Memory B cell (primary cell): ENCODE results near the gene ULBP1.
"Not testable (repeated sequence)": the region's sequence is repeated elsewhere in the genome, so short reads cannot be mapped to it uniquely, and the experiment has no call there.

Source experiments
- ATAC-seq: fragments of 150-1000 bp; cut with Tn5 transposase; 2 replicates; pipeline ENCODE4 v1.10.0; 2021; ENCODE audit warnings: low read depth, mild to moderate bottlenecking, moderate library complexity
- DNase-seq, 2 donors: peaks; one replicate each; pipeline ENCODE4 v3.0.0; 2022; ENCODE audit warnings: low spot score in 2 of 2
- H3K27ac Mint-ChIP-seq: one replicate; pipeline ENCODE4 v1.8.0; 2022; ENCODE audit warnings: mild to moderate bottlenecking, moderate library complexity, mixed read lengths
- H3K27me3 Mint-ChIP-seq: one replicate; pipeline ENCODE4 v1.8.0; 2022; ENCODE audit warnings: mixed read lengths
- H3K36me3 Mint-ChIP-seq: one replicate; pipeline ENCODE4 v1.8.0; 2022; ENCODE audit warnings: mild to moderate bottlenecking, mixed read lengths
- H3K4me1 Mint-ChIP-seq: one replicate; pipeline ENCODE4 v1.8.0; 2022; ENCODE audit warnings: mixed read lengths
- H3K4me3 Mint-ChIP-seq: one replicate; pipeline ENCODE4 v1.8.0; 2022; ENCODE audit warnings: mild to moderate bottlenecking, moderate library complexity, mixed read lengths
- H3K9me3 Mint-ChIP-seq: one replicate; pipeline ENCODE4 v1.8.0; 2022; ENCODE audit warnings: mixed read lengths

ULBP1 gene

GRCh38 chr6:149965194-149966020, 1.7 kb downstream of the ULBP1 start:
- Mint-ChIP-seq H3K4me3 (peak overlapping the region; percentile 84), H3K27me3 (peaks cover 48% of the 10 kb centered on the region), H3K27ac (peak overlapping the region; percentile 92), H3K36me3 (peaks cover 4% of the 10 kb centered on the region), H3K4me1 (peaks cover 25% of the 10 kb centered on the region), H3K9me3 (no peaks in the 10 kb centered on the region)
- peak; percentile 18 for ATAC-seq
- peak in 1 of 2 donors; percentile 43 for DNase-seq

GRCh38 chr6:149966319-149966718, 2.6 kb downstream of the ULBP1 start:
- not testable (repeated sequence) for H3K4me3 Mint-ChIP-seq, ATAC-seq, H3K36me3 Mint-ChIP-seq, H3K9me3 Mint-ChIP-seq, H3K27ac Mint-ChIP-seq, DNase-seq
- H3K27me3 Mint-ChIP-seq = peaks cover 46% of the 10 kb centered on the region
- H3K4me1 Mint-ChIP-seq = peaks cover 25% of the 10 kb centered on the region

GRCh38 chr6:149967591-149967990, 3.8 kb downstream of the ULBP1 start:
- H3K4me1 Mint-ChIP-seq = peaks cover 21% of the 10 kb centered on the region
- H3K36me3 Mint-ChIP-seq = peaks cover 4% of the 10 kb centered on the region
- H3K4me3 Mint-ChIP-seq = no peak overlapping the region
- DNase-seq (no peak), ATAC-seq (no peak)
- H3K27ac Mint-ChIP-seq = no peak overlapping the region
- no peaks in the 10 kb centered on the region for H3K9me3 Mint-ChIP-seq
- H3K27me3 Mint-ChIP-seq = peaks cover 43% of the 10 kb centered on the region

GRCh38 chr6:149967999-149968398, 4.3 kb downstream of the ULBP1 start:
- H3K9me3 Mint-ChIP-seq, ATAC-seq, H3K36me3 Mint-ChIP-seq, H3K4me3 Mint-ChIP-seq, H3K27ac Mint-ChIP-seq, DNase-seq: not testable (repeated sequence)
- Mint-ChIP-seq H3K4me1 (peaks cover 19% of the 10 kb centered on the region), H3K27me3 (peaks cover 41% of the 10 kb centered on the region)

- not testable (repeated sequence) for ATAC-seq, DNase-seq, H3K9me3 Mint-ChIP-seq, H3K27ac Mint-ChIP-seq, H3K4me3 Mint-ChIP-seq, H3K36me3 Mint-ChIP-seq
- H3K27me3 Mint-ChIP-seq = peaks cover 41% of the 10 kb centered on the region
- peaks cover 13% of the 10 kb centered on the region for H3K4me1 Mint-ChIP-seq
These were observed 5.2 kb downstream of the ULBP1 start for GRCh38 chr6:149968909-149969308.

- no peak overlapping the region for H3K27ac Mint-ChIP-seq
- DNase-seq (no peak), ATAC-seq (no peak)
- peaks cover 39% of the 10 kb centered on the region for H3K27me3 Mint-ChIP-seq
- H3K9me3 Mint-ChIP-seq = no peaks in the 10 kb centered on the region
- no peak overlapping the region for H3K4me3 Mint-ChIP-seq
- H3K4me1 Mint-ChIP-seq = peaks cover 6% of the 10 kb centered on the region
- H3K36me3 Mint-ChIP-seq = peaks cover 4% of the 10 kb centered on the region
These were observed 5.9 kb downstream of the ULBP1 start for GRCh38 chr6:149969635-149970034.

GRCh38 chr6:149974394-149974793, 10.7 kb downstream of the ULBP1 start:
- H3K9me3 Mint-ChIP-seq, H3K36me3 Mint-ChIP-seq, H3K4me3 Mint-ChIP-seq, H3K27ac Mint-ChIP-seq, H3K4me1 Mint-ChIP-seq, DNase-seq: not testable (repeated sequence)
- H3K27me3 Mint-ChIP-seq = peaks cover 39% of the 10 kb centered on the region
- ATAC-seq = peak; percentile 74

- Mint-ChIP-seq H3K27ac (no peak overlapping the region), H3K9me3 (no peaks in the 10 kb centered on the region), H3K4me1 (no peaks in the 10 kb centered on the region), H3K4me3 (no peak overlapping the region), H3K27me3 (peaks cover 35% of the 10 kb centered on the region), H3K36me3 (no peaks in the 10 kb centered on the region)
- peak; percentile 74 for ATAC-seq
- DNase-seq = no peak
These were observed 11.1 kb downstream of the ULBP1 start for GRCh38 chr6:149974825-149975224.

- Mint-ChIP-seq H3K9me3 (no peaks in the 10 kb centered on the region), H3K4me1 (no peaks in the 10 kb centered on the region), H3K27ac (no peak overlapping the region)
These were observed 11.7 kb downstream of the ULBP1 start for GRCh38 chr6:149975400-149975799.

GRCh38 chr6:149977221-149977620, 13.5 kb downstream of the ULBP1 start:
- no peak overlapping the region for H3K4me3 Mint-ChIP-seq
- H3K4me1 Mint-ChIP-seq = no peaks in the 10 kb centered on the region
- H3K36me3 Mint-ChIP-seq = no peaks in the 10 kb centered on the region
- peaks cover 39% of the 10 kb centered on the region for H3K27me3 Mint-ChIP-seq
- no peak overlapping the region for H3K27ac Mint-ChIP-seq
- ATAC-seq (no peak), DNase-seq (no peak)
- no peaks in the 10 kb centered on the region for H3K9me3 Mint-ChIP-seq

More at GRCh38 chr6:149975400-149975799, 11.7 kb downstream of the ULBP1 start:
- Mint-ChIP-seq H3K27me3 (peaks cover 29% of the 10 kb centered on the region), H3K36me3 (no peaks in the 10 kb centered on the region), H3K4me3 (no peak overlapping the region)
- ATAC-seq = no peak
- no peak for DNase-seq

GRCh38 chr6:149978610-149979009, 14.9 kb downstream of the ULBP1 start:
- Mint-ChIP-seq H3K27me3 (peaks cover 43% of the 10 kb centered on the region), H3K36me3 (no peaks in the 10 kb centered on the region), H3K9me3 (no peaks in the 10 kb centered on the region), H3K4me3 (no peak overlapping the region), H3K4me1 (no peaks in the 10 kb centered on the region), H3K27ac (no peak overlapping the region)
- DNase-seq = no peak
- ATAC-seq = no peak

- no peaks in the 10 kb centered on the region for H3K36me3 Mint-ChIP-seq
- no peak for DNase-seq
- no peaks in the 10 kb centered on the region for H3K9me3 Mint-ChIP-seq
- ATAC-seq = no peak
- no peaks in the 10 kb centered on the region for H3K4me1 Mint-ChIP-seq
- H3K27ac Mint-ChIP-seq = no peak overlapping the region
- H3K4me3 Mint-ChIP-seq = no peak overlapping the region
- H3K27me3 Mint-ChIP-seq = peaks cover 40% of the 10 kb centered on the region
These were observed 15.6 kb downstream of the ULBP1 start for GRCh38 chr6:149979293-149979692.

- Mint-ChIP-seq H3K9me3 (peaks cover 2% of the 10 kb centered on the region), H3K27ac (no peak overlapping the region), H3K36me3 (peaks cover 2% of the 10 kb centered on the region), H3K4me3 (no peak overlapping the region), H3K27me3 (peaks cover 48% of the 10 kb centered on the region), H3K4me1 (peaks cover under 1% of the 10 kb centered on the region)
- ATAC-seq = no peak
- DNase-seq = no peak
These were observed 19.4 kb downstream of the ULBP1 start for GRCh38 chr6:149983145-149983544.

GRCh38 chr6:149984773-149985172, 21.0 kb downstream of the ULBP1 start:
- Mint-ChIP-seq H3K27ac (no peak overlapping the region), H3K27me3 (peaks cover 52% of the 10 kb centered on the region), H3K36me3 (peaks cover 5% of the 10 kb centered on the region), H3K9me3 (peaks cover 5% of the 10 kb centered on the region), H3K4me1 (peaks cover 7% of the 10 kb centered on the region), H3K4me3 (no peak overlapping the region)
- DNase-seq (no peak), ATAC-seq (no peak)

GRCh38 chr6:149985481-149985937, 21.8 kb downstream of the ULBP1 start:
- Mint-ChIP-seq H3K9me3 (peaks cover 5% of the 10 kb centered on the region), H3K27me3 (peaks cover 57% of the 10 kb centered on the region), H3K4me3 (no peak overlapping the region), H3K27ac (no peak overlapping the region), H3K36me3 (peaks cover 5% of the 10 kb centered on the region), H3K4me1 (peaks cover 14% of the 10 kb centered on the region)
- DNase-seq = no peak
- ATAC-seq = no peak
